Gastrocnemius medialis (tissue), 4 donors: ENCODE results near the gene UNC93A.
A peak's percentile ranks its signal among the peaks of the same experiment; 100 is the strongest.

Source experiments
- POLR2A ChIP-seq, 2 donors: fragments of 450-650 bp; IDR thresholded peaks; one replicate each; pipeline ENCODE4 v1.6.1; 2017; ENCODE audit warnings: antibody characterized with exemption in 2 of 2, mild to moderate bottlenecking in 2 of 2, moderate library complexity in 2 of 2
- TF ChIP-seq, protein P1 (sequence below), 5 experiments: fragments of 450-650 bp in 3 of 5; fragments of 200-600 bp in 2 of 5; sonication (generic) in 2 of 5; IDR thresholded peaks in 4 of 5; conservative IDR thresholded peaks in 1 of 5; 1 replicate in 4 of 5; 2 replicates in 1 of 5; pipeline ENCODE4 v1.5.1; 2016 to 2019; ENCODE audit warnings: antibody characterized with exemption in 5 of 5, mild to moderate bottlenecking in 3 of 5, moderate library complexity in 3 of 5

DNA sequence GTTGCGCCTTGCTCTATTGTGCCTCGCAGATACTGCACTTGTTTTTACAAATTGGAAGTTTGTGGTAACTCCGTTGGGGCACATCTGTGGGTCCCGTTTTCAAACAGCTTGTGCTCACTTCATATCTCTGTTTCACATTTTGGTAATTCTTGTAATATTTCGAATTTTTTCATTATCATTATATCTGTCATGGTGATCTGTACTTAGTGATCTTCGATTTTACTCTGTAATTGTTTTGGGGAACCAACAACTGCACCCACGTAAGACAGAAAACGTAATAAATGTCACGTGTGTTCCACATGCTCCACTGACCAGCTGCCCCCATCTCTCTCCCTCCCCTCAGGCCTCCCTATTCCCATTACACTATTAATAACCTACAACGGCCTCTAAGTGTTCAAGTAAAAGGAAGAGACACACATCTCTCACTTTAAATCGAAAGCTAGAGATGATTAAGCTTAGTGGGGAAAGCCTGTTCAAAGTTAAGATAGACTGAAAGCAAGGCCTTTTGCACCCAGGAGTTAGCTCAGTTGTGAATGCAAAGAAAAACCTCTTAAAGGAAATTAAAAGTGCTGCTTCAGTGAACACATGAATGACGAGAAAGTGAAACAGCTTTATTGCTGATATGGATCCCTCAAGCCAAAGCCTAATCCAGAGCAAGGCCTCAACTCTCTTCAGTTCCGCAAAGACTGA lies 60.7 kb downstream of the UNC93A start:
- TF ChIP-seq, protein P1, sequence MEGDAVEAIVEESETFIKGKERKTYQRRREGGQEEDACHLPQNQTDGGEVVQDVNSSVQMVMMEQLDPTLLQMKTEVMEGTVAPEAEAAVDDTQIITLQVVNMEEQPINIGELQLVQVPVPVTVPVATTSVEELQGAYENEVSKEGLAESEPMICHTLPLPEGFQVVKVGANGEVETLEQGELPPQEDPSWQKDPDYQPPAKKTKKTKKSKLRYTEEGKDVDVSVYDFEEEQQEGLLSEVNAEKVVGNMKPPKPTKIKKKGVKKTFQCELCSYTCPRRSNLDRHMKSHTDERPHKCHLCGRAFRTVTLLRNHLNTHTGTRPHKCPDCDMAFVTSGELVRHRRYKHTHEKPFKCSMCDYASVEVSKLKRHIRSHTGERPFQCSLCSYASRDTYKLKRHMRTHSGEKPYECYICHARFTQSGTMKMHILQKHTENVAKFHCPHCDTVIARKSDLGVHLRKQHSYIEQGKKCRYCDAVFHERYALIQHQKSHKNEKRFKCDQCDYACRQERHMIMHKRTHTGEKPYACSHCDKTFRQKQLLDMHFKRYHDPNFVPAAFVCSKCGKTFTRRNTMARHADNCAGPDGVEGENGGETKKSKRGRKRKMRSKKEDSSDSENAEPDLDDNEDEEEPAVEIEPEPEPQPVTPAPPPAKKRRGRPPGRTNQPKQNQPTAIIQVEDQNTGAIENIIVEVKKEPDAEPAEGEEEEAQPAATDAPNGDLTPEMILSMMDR (IDR thresholded peaks at IDR 0.05 in 4 of 5, conservative IDR thresholded peaks at IDR 0.05 in 1 of 5) = peak in 2 of 5 experiments; percentile 2 to 23
- TF ChIP-seq POLR2A (IDR thresholded peaks at IDR 0.05) = no peak
